ENCODE measurements around the gene APOO.
A peak's percentile ranks its signal among the peaks of the same experiment; 100 is the strongest.

The APOO gene

DNA sequence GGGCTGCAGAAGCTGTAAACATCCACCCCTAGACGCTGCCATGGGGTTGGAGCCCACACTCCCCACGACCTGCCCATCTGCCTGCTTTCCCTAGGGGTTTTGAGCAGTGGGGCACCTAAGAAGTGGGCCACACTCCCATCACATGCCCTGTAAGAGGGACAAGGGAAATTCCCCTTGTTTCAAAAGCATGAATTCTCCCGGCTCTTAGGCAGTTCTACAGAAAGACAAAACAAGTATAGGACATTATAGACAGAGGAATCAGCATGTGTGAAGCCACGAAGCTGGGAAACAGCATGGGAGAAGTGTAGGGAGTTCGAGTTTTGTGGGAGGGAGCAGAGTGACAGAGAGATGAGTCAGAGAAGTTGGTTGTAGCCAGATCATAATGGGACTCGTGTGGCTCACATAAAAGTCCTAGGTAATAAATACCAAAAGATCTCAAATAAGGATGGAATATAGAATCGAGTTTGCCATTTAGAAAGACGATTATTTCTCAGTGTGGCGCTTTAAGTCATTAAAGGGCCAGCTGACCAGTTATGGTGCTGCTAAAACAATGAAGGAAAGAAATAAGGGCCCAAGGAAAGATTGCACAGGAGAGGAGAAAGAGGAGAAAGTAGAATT lies 23.9 kb downstream of the APOO start:
- no peak overlapping the region for H2AFZ ChIP-seq (ENCODE audit: low read length)
- H3K36me3 ChIP-seq (ENCODE audit: insufficient read depth, low read length) = no peaks in the 10 kb centered on the region
- no peak overlapping the region; the same call in 1 of the 2 replicates for H3K4me2 ChIP-seq (ENCODE audit: low read length)
- no peak overlapping the region for H3K4me3 ChIP-seq (ENCODE audit: low read depth, low read length, poor library complexity, severe bottlenecking)
- H3K9ac ChIP-seq (ENCODE audit: low read length) = peak overlapping the region; percentile 34; the same call in 1 of the 2 replicates
- no peak overlapping the region for H3K27ac ChIP-seq (ENCODE audit: low read depth, low read length, poor library complexity, severe bottlenecking)
- TF ChIP-seq, protein P1, sequence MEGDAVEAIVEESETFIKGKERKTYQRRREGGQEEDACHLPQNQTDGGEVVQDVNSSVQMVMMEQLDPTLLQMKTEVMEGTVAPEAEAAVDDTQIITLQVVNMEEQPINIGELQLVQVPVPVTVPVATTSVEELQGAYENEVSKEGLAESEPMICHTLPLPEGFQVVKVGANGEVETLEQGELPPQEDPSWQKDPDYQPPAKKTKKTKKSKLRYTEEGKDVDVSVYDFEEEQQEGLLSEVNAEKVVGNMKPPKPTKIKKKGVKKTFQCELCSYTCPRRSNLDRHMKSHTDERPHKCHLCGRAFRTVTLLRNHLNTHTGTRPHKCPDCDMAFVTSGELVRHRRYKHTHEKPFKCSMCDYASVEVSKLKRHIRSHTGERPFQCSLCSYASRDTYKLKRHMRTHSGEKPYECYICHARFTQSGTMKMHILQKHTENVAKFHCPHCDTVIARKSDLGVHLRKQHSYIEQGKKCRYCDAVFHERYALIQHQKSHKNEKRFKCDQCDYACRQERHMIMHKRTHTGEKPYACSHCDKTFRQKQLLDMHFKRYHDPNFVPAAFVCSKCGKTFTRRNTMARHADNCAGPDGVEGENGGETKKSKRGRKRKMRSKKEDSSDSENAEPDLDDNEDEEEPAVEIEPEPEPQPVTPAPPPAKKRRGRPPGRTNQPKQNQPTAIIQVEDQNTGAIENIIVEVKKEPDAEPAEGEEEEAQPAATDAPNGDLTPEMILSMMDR (IDR thresholded peaks at IDR 0.05; ENCODE audit: low read length) = no peak
- TF ChIP-seq EZH2 (IDR thresholded peaks at IDR 0.05; ENCODE audit: borderline replicate concordance, low read length) = no peak
- H3K79me2 ChIP-seq (ENCODE audit: insufficient read depth, low read length) = no peaks in the 10 kb centered on the region
- no peaks in the 10 kb centered on the region for H3F3A ChIP-seq (ENCODE audit: insufficient read depth, low read length)
- no peaks in the 10 kb centered on the region for H3K9me3 ChIP-seq (ENCODE audit: low read length)
- no peaks in the 10 kb centered on the region for H4K20me1 ChIP-seq (ENCODE audit: insufficient read depth, low read length)
- no peaks in the 10 kb centered on the region for H3K27me3 ChIP-seq (ENCODE audit: insufficient read depth, low read length)
- H3K9me2 ChIP-seq (ENCODE audit: low read depth, low read length) = no peaks in the 10 kb centered on the region
- H3K4me1 ChIP-seq (ENCODE audit: insufficient read depth, low read length, severe bottlenecking) = peaks cover 11% of the 10 kb centered on the region

DNA sequence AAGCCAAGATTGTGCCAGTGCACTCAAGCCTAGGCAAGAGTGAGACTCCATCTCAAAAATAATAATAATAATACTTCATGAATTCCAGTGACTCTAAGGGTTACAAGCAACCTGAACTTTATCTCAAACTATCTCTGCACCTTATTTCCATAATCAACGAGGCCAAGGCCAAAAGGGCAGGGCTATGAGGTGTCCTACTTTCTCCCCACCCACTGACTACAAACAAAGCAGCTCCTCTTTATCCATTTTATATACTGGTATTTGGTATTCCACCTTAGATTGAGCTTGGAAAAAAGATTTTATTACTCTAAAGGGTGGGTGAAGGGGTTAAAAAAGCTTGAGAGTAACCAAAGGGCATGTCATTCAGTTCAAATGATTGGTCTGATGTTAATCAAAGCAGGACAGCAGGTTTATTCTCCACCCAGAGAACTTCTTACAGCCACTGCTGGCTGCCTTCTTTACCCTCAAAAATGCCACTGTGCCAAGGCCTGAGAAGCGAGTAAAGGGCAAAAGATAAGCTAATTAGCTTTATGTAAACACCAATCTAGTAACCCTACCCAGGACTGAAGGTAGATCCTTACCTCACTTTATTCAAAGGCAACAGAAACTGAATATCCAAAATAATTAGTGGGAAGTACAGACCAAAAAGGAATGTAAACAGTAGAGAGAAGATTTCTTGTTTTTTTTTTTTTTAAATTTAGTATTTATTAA lies 28.2 kb downstream of the APOO start:
- Histone ChIP-seq H3K27ac (ENCODE audit: low read depth, low read length, poor library complexity, severe bottlenecking) (no peak overlapping the region), H3K4me3 (ENCODE audit: low read depth, low read length, poor library complexity, severe bottlenecking) (no peak overlapping the region), H3F3A (ENCODE audit: insufficient read depth, low read length) (no peaks in the 10 kb centered on the region), H3K27me3 (ENCODE audit: insufficient read depth, low read length) (no peaks in the 10 kb centered on the region), H3K9me3 (ENCODE audit: low read length) (no peaks in the 10 kb centered on the region), H3K9ac (ENCODE audit: low read length) (no peak overlapping the region), H3K4me2 (ENCODE audit: low read length) (no peak overlapping the region), H3K9me2 (ENCODE audit: low read depth, low read length) (no peaks in the 10 kb centered on the region), H3K79me2 (ENCODE audit: insufficient read depth, low read length) (no peaks in the 10 kb centered on the region), H3K36me3 (ENCODE audit: insufficient read depth, low read length) (no peaks in the 10 kb centered on the region), H4K20me1 (ENCODE audit: insufficient read depth, low read length) (no peaks in the 10 kb centered on the region), H2AFZ (ENCODE audit: low read length) (no peak overlapping the region), H3K4me1 (ENCODE audit: insufficient read depth, low read length, severe bottlenecking) (peaks cover 11% of the 10 kb centered on the region)
- TF ChIP-seq EZH2 (IDR thresholded peaks at IDR 0.05; ENCODE audit: borderline replicate concordance, low read length) = no peak
- TF ChIP-seq, protein P1 (IDR thresholded peaks at IDR 0.05; ENCODE audit: low read length) = no peak

DNA sequence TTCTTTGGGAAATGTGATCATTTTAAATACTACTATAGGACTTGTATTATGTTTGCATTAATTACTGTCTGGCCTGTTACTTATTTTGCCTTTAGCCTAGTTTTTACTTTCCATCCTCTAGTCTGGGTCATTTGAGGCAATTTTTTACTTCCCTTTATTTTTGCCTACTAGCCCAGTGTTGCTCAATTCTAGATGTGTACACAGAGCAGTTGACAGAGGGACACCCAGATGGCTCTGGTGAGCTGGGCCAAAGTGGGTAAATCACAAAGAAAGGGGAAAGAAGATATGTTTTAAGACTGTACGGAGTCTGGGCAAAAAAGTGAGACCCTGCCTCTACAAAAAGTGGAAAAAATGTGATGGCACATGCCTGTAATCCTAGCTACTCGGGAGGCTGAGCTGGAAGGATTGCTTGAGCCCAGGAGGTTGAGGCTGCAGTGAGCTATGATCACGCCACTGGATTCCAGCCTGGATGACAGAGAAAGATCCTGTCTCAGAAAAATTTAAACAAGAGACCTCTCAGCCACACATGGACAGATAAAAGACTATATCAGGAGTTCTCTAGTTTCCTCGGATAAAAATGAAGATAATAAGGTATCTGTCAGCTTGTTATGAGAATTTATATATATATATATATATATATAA lies 35.7 kb downstream of the APOO start:
- no peak overlapping the region for H3K9ac ChIP-seq (ENCODE audit: low read length)
- H3K4me2 ChIP-seq (ENCODE audit: low read length) = no peak overlapping the region
- no peak overlapping the region for H3K27ac ChIP-seq (ENCODE audit: low read depth, low read length, poor library complexity, severe bottlenecking)

More for the DNA sequence above, 35.7 kb downstream of the APOO start:
- no peak overlapping the region for H2AFZ ChIP-seq (ENCODE audit: low read length)
- H4K20me1 ChIP-seq (ENCODE audit: insufficient read depth, low read length) = no peaks in the 10 kb centered on the region
- H3K9me2 ChIP-seq (ENCODE audit: low read depth, low read length) = no peaks in the 10 kb centered on the region
- no peak for TF ChIP-seq EZH2 (IDR thresholded peaks at IDR 0.05; ENCODE audit: borderline replicate concordance, low read length)
- TF ChIP-seq, protein P1 (IDR thresholded peaks at IDR 0.05; ENCODE audit: low read length) = no peak
- H3K9me3 ChIP-seq (ENCODE audit: low read length) = no peaks in the 10 kb centered on the region
- no peaks in the 10 kb centered on the region for H3K4me1 ChIP-seq (ENCODE audit: insufficient read depth, low read length, severe bottlenecking)
- H3K4me3 ChIP-seq (ENCODE audit: low read depth, low read length, poor library complexity, severe bottlenecking) = no peak overlapping the region
- H3K36me3 ChIP-seq (ENCODE audit: insufficient read depth, low read length) = no peaks in the 10 kb centered on the region
- H3K27me3 ChIP-seq (ENCODE audit: insufficient read depth, low read length) = no peaks in the 10 kb centered on the region
- no peaks in the 10 kb centered on the region for H3K79me2 ChIP-seq (ENCODE audit: insufficient read depth, low read length)
- H3F3A ChIP-seq (ENCODE audit: insufficient read depth, low read length) = no peaks in the 10 kb centered on the region

All from OCI-LY1 (cell line).